ENCODE data around the gene COX7A2.

COX7A2 gene

DNA sequence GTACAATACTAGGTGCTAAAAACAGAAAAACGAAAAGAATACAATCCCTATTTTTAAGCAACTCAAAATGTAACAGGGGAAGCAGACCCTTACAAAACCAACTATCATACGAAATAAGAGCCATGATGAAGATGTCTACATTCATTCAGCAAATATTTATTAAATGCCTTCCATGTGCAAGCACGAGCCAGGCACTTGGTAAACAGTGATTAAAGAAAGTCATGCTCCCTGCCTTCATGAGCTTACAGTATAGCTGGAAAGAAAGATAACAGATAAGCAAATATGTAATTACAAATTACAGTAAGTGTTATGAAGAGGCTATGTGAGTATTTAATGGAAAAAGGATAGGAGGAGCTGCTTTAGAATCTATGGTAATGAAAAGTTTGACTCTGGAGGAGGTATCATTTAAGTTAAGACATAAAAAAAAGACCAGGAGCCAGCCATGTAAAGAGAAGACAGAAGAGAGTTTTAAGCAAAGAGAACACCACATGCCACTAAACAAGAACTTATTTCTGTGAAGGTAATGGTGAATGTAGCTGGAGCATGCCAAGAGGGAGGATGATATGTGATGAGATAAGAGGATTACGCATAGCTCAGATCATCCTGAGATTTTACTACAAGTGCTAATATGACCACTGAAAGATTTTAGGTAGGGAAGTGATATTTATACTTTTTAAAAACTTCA, 19.3 kb upstream of the COX7A2 start:
- H3K4me1 ChIP-seq (ENCODE audit: control extremely low read depth in 1 of 4, control insufficient read depth in 4 of 4, insufficient read depth in 4 of 4, low read length in 3 of 4), result peaks cover 0 to 5% (median 0%) of the 10 kb centered on the region in 4 experiments
- DNase-seq, result no peak
- H3K27ac ChIP-seq (ENCODE audit: insufficient read depth in 1 of 2, low read depth in 1 of 2, low read length in 2 of 2, poor library complexity in 1 of 2, severe bottlenecking in 2 of 2), result no peak overlapping the region
- ChIA-PET POLR2A (no interaction called here), CTCF (interaction anchor here (1.0 to 1.2 kb wide), 2 partner anchors 9 to 18 kb away, joined by 3 read pairs; no protein-coding TSS in a partner anchor)
- no peaks in the 10 kb centered on the region for H3K27me3 ChIP-seq (replicated peaks in 2 of 5; ENCODE audit: control insufficient read depth in 4 of 5, insufficient read depth in 5 of 5, low read length in 4 of 5)
- H3K9me3 ChIP-seq (ENCODE audit: control extremely low read depth in 1 of 5, control insufficient read depth in 4 of 5, insufficient read depth in 2 of 5, low read depth in 1 of 5, low read length in 4 of 5), result no peaks in the 10 kb centered on the region
- peaks cover 9 to 41% (median 26%) of the 10 kb centered on the region in 4 experiments for H3K36me3 ChIP-seq (ENCODE audit: control insufficient read depth in 4 of 4, insufficient read depth in 4 of 4, low read length in 3 of 4)
- no peak overlapping the region for H3K4me3 ChIP-seq (ENCODE audit: control insufficient read depth in 1 of 7, extremely low read depth in 1 of 7, insufficient read depth in 4 of 7, low read depth in 2 of 7, low read length in 6 of 7)
- WGBS (ENCODE audit: insufficient coverage), result 100% methylated on average over 3 of the region's 4 CpGs

DNA sequence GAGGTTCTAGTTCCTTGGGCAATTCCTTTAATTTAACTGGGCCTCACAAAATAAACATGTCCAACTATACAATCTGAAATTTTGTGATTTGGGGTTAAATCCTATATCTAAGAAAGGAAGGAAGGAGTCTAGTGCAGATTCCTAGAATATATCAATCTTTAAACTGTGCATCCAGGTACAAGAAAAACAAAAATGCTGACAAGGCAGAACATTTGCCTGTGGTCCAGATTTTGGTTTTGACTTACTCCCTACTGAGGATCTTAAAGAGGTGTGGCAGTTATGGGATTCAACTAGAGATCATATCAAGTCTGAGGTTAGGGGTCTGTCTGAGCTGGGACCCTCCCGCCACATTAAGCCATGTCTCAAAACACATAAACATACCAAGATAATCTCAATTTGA, 17.7 kb upstream of the COX7A2 start:
- Histone ChIP-seq H3K4me3 (ENCODE audit: control insufficient read depth in 1 of 7, extremely low read depth in 1 of 7, insufficient read depth in 4 of 7, low read depth in 2 of 7, low read length in 6 of 7) (no peak overlapping the region), H3K36me3 (ENCODE audit: control insufficient read depth in 4 of 4, insufficient read depth in 4 of 4, low read length in 3 of 4) (peaks cover 9 to 47% (median 28%) of the 10 kb centered on the region in 4 experiments), H3K27me3 (replicated peaks in 2 of 5; ENCODE audit: control insufficient read depth in 4 of 5, insufficient read depth in 5 of 5, low read length in 4 of 5) (no peaks in the 10 kb centered on the region), H3K27ac (ENCODE audit: insufficient read depth in 1 of 2, low read depth in 1 of 2, low read length in 2 of 2, poor library complexity in 1 of 2, severe bottlenecking in 2 of 2) (no peak overlapping the region), H3K4me1 (ENCODE audit: control extremely low read depth in 1 of 4, control insufficient read depth in 4 of 4, insufficient read depth in 4 of 4, low read length in 3 of 4) (no peaks in the 10 kb centered on the region), H3K9me3 (ENCODE audit: control extremely low read depth in 1 of 5, control insufficient read depth in 4 of 5, insufficient read depth in 2 of 5, low read depth in 1 of 5, low read length in 4 of 5) (no peaks in the 10 kb centered on the region)
- ChIA-PET CTCF (interaction anchor here (1.4 kb wide), 1 partner anchor 14 kb away, joined by 3 read pairs; no protein-coding TSS in a partner anchor), POLR2A (no interaction called here)
- no CpG with 5 or more reads among the region's 1 CpG for WGBS (ENCODE audit: insufficient coverage)
- DNase-seq, result no peak

DNA sequence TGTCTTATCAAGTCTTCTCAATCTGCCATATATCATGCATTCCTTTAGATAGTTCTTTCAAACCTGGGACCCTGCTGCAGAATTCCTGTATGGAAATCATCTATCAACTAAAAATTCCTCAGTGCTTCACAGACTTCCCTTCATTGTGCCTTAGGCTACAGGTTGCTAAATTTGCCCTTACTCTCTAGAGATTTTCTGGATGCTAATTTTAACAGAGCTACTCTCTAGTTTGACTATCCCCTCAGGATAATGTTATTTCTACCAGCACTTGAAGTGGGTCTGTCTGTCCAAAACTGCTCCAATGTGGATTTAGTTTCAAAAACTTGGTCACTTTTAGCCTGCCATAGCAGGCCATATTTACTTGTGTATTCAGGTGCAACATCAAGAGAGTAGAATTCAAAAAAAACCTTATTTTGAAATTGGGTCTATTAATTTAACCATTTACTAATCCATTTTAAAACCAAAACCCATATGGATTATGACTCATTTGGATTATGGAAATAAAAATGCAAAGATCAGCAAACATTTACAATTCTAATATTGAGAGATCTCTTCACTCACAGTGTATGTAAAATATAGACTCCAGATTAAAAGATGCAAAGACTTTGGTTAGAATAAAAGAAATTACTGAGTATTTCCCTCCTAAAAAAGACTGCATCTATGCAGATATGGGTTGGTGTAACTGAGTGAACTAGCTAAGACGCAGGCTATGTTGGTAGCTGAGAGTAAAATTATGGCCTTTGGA, 13.9 kb upstream of the COX7A2 start:
- Histone ChIP-seq H3K27ac (ENCODE audit: insufficient read depth in 1 of 2, low read depth in 1 of 2, low read length in 2 of 2, poor library complexity in 1 of 2, severe bottlenecking in 2 of 2) (no peak overlapping the region), H3K36me3 (ENCODE audit: control insufficient read depth in 4 of 4, insufficient read depth in 4 of 4, low read length in 3 of 4) (peaks cover 3 to 52% (median 31%) of the 10 kb centered on the region in 4 experiments), H3K4me3 (ENCODE audit: control insufficient read depth in 1 of 7, extremely low read depth in 1 of 7, insufficient read depth in 4 of 7, low read depth in 2 of 7, low read length in 6 of 7) (no peak overlapping the region), H3K9me3 (ENCODE audit: control extremely low read depth in 1 of 5, control insufficient read depth in 4 of 5, insufficient read depth in 2 of 5, low read depth in 1 of 5, low read length in 4 of 5) (no peaks in the 10 kb centered on the region), H3K4me1 (ENCODE audit: control extremely low read depth in 1 of 4, control insufficient read depth in 4 of 4, insufficient read depth in 4 of 4, low read length in 3 of 4) (no peaks in the 10 kb centered on the region), H3K27me3 (replicated peaks in 2 of 5; ENCODE audit: control insufficient read depth in 4 of 5, insufficient read depth in 5 of 5, low read length in 4 of 5) (no peaks in the 10 kb centered on the region)
- no peak for DNase-seq
- WGBS (ENCODE audit: insufficient coverage), result 100% methylated on average over 1 of the region's 1 CpG
- POLR2A ChIA-PET, result no interaction called here
- CTCF ChIA-PET, result interaction anchor here (2.0 kb wide), 1 partner anchor 27 kb away, joined by 5 read pairs; the partner anchor contains the start of gene TMEM30A

DNA sequence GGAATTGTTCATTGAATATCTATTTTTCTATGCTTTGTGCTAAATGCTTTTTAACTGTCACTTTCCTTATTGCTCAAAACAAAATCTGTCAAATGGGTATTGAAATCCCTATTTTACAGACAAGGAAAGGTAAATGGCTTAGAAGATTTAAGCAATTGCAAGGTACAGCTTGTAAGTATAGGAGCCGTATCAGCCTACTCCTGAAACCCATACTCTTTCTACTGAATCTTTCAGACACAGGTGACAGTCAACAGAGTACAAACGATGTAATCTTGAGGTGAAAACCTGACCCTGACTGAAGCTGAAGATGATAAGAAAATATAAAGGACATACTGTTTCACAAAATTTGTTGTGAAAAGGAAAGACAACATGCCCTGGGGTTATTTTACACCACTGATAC, 7.0 kb upstream of the COX7A2 start:
- Histone ChIP-seq H3K27ac (ENCODE audit: insufficient read depth in 1 of 2, low read depth in 1 of 2, low read length in 2 of 2, poor library complexity in 1 of 2, severe bottlenecking in 2 of 2) (no peak overlapping the region), H3K36me3 (ENCODE audit: control insufficient read depth in 4 of 4, insufficient read depth in 4 of 4, low read length in 3 of 4) (peaks cover 3 to 17% (median 10%) of the 10 kb centered on the region in 4 experiments), H3K4me3 (ENCODE audit: control insufficient read depth in 1 of 7, extremely low read depth in 1 of 7, insufficient read depth in 4 of 7, low read depth in 2 of 7, low read length in 6 of 7) (no peak overlapping the region), H3K27me3 (replicated peaks in 2 of 5; ENCODE audit: control insufficient read depth in 4 of 5, insufficient read depth in 5 of 5, low read length in 4 of 5) (peaks cover 0 to 19% (median 14%) of the 10 kb centered on the region in 5 experiments), H3K9me3 (ENCODE audit: control extremely low read depth in 1 of 5, control insufficient read depth in 4 of 5, insufficient read depth in 2 of 5, low read depth in 1 of 5, low read length in 4 of 5) (no peaks in the 10 kb centered on the region), H3K4me1 (ENCODE audit: control extremely low read depth in 1 of 4, control insufficient read depth in 4 of 4, insufficient read depth in 4 of 4, low read length in 3 of 4) (no peaks in the 10 kb centered on the region)
- POLR2A ChIA-PET, result no interaction called here
- no peak for DNase-seq
- no CpG with 5 or more reads among the region's 2 CpGs for WGBS (ENCODE audit: insufficient coverage)
- CTCF ChIA-PET, result interaction anchor here (1.0 to 2.0 kb wide), 3 partner anchors 16 to 24 kb away, joined by 3 to 6 read pairs (median 3); no protein-coding TSS in a partner anchor

DNA sequence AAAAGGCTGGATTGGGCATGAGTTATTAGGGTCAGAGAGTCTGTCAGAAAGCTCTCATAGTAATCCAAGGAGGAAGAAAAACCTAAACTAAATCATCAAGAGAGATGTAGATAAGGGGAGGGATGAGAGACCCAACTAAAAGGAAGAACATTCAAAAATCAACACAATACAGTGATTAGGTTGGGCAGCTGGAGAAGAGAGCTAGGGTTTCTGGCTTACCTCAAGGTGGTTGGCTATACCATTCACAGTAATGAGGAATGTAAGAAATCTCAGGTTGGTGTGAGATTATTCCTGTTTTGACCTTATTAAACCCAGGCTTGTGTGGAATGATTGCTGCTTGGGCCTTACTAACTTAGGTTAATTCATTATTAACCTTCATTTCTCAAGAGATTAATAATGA, 6.2 kb upstream of the COX7A2 start:
- no peak overlapping the region for H3K4me3 ChIP-seq (ENCODE audit: control insufficient read depth in 1 of 7, extremely low read depth in 1 of 7, insufficient read depth in 4 of 7, low read depth in 2 of 7, low read length in 6 of 7)
- no peak overlapping the region for H3K27ac ChIP-seq (ENCODE audit: insufficient read depth in 1 of 2, low read depth in 1 of 2, low read length in 2 of 2, poor library complexity in 1 of 2, severe bottlenecking in 2 of 2)
- H3K9me3 ChIP-seq (ENCODE audit: control extremely low read depth in 1 of 5, control insufficient read depth in 4 of 5, insufficient read depth in 2 of 5, low read depth in 1 of 5, low read length in 4 of 5), result no peaks in the 10 kb centered on the region
- no peaks in the 10 kb centered on the region for H3K4me1 ChIP-seq (ENCODE audit: control extremely low read depth in 1 of 4, control insufficient read depth in 4 of 4, insufficient read depth in 4 of 4, low read length in 3 of 4)
- peaks cover 0 to 20% (median 15%) of the 10 kb centered on the region in 5 experiments for H3K27me3 ChIP-seq (replicated peaks in 2 of 5; ENCODE audit: control insufficient read depth in 4 of 5, insufficient read depth in 5 of 5, low read length in 4 of 5)
- H3K36me3 ChIP-seq (ENCODE audit: control insufficient read depth in 4 of 4, insufficient read depth in 4 of 4, low read length in 3 of 4), result peaks cover 0 to 10% (median 5%) of the 10 kb centered on the region in 4 experiments
- POLR2A ChIA-PET, result no interaction called here
- DNase-seq, result no peak
- CTCF ChIA-PET, result interaction anchor here (1.4 to 2.0 kb wide), 2 partner anchors 17 to 23 kb away, joined by 3 to 6 read pairs; no protein-coding TSS in a partner anchor

DNA sequence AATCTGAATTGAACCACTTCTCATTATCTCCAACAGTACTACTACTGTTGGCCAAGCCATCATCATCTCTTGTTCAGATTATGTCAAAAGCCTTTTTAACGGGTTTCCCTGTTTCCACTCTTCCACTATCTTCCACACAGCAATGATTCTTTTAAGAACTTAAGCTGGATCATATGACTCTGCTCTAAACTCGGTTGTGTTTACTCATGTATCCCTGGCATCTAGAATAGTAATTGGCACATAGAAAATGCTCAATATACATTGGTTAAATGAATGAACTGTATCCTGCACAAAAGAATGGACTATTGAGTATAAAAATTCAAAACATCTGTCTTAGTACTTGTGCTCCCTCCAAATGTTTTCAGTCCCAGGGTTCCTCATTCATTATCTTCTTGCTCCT, 2.8 kb upstream of the COX7A2 start:
- no peak for DNase-seq
- Histone ChIP-seq H3K27ac (ENCODE audit: insufficient read depth in 1 of 2, low read depth in 1 of 2, low read length in 2 of 2, poor library complexity in 1 of 2, severe bottlenecking in 2 of 2) (no peak overlapping the region), H3K36me3 (ENCODE audit: control insufficient read depth in 4 of 4, insufficient read depth in 4 of 4, low read length in 3 of 4) (no peaks in the 10 kb centered on the region), H3K4me3 (ENCODE audit: control insufficient read depth in 1 of 7, extremely low read depth in 1 of 7, insufficient read depth in 4 of 7, low read depth in 2 of 7, low read length in 6 of 7) (no peak overlapping the region), H3K9me3 (ENCODE audit: control extremely low read depth in 1 of 5, control insufficient read depth in 4 of 5, insufficient read depth in 2 of 5, low read depth in 1 of 5, low read length in 4 of 5) (no peaks in the 10 kb centered on the region), H3K4me1 (ENCODE audit: control extremely low read depth in 1 of 4, control insufficient read depth in 4 of 4, insufficient read depth in 4 of 4, low read length in 3 of 4) (peaks cover 5 to 16% (median 8%) of the 10 kb centered on the region in 4 experiments), H3K27me3 (replicated peaks in 2 of 5; ENCODE audit: control insufficient read depth in 4 of 5, insufficient read depth in 5 of 5, low read length in 4 of 5) (peaks cover 0 to 22% (median 15%) of the 10 kb centered on the region in 5 experiments)
- CTCF ChIA-PET, result no interaction called here
- POLR2A ChIA-PET, result no interaction called here
- WGBS (ENCODE audit: insufficient coverage), result 86% methylated on average over 1 of the region's 2 CpGs

Data from common myeloid progenitor, CD34-positive (primary cell).